HepG2 (cell line): Measurements from ENCODE around the gene BAHCC1. TPM values are rescaled to one million over a fixed set of nuclear protein-coding genes. Genes with fewer than 3 reads are reported as not detected.
A peak's percentile ranks its signal among the peaks of the same experiment; 100 is the strongest.

ENCODE experiments used
- ATAC-seq: fragments of 200-7000 bp; cut with Tn5 transposase; 3 replicates; pipeline ENCODE4 v1.9.1; 2020; ENCODE audit warnings: mild to moderate bottlenecking, moderate library complexity
- BruUV-seq: library from RNA; stranded (reverse); fragments of 400-500 nt; replicated peaks from 2 replicates; lab custom pipeline; 2021; lab: Mats Ljungman, UMichigan
- CTCF ChIA-PET: fragments of 300-600 bp; formaldehyde crosslinking; extraction: SDS; loops from one replicate; lab custom pipeline; 2021; ENCODE audit warnings: low total read pairs, inconsistent platforms, low intra/inter-chr PET ratio; lab: Yijun Ruan, JAX
- POLR2A ChIA-PET: fragments of 350-600 bp; sonication (Branson Sonifier 250); formaldehyde crosslinking; loops from one replicate; lab custom pipeline; 2020; ENCODE audit warnings: antibody characterized with exemption, inconsistent platforms; lab: Yijun Ruan, JAX
- DNase-seq: peaks from one replicate; pipeline ENCODE4 v3.0.0-alpha.2; 2015; ENCODE audit warnings: low spot score
- FAIRE-seq: peaks from 3 replicates; lab custom pipeline; 2011; peaks lifted over from hg19 to GRCh38; lab: Jason Lieb, UNC
- H2AFZ ChIP-seq: one replicate; pipeline ENCODE4 v1.6.1; 2011; ENCODE audit warnings: low read length, inconsistent platforms
- H3K27ac ChIP-seq: fragments of 300-600 bp; 3 replicates; pipeline ENCODE4 v1.8.0; 2011; ENCODE audit warnings: mixed run types, mild to moderate bottlenecking, mixed read lengths, low read length, inconsistent platforms; ENCODE audit not compliant: insufficient read depth; ENCODE audit errors: extremely low read length
- H3K27me3 ChIP-seq, 2 experiments: fragments of 200-600 bp in 1 of 2; 2 replicates in 1 of 2; 3 replicates in 1 of 2; pipeline versions ENCODE4 v1.6.0 to v1.8.0; 2011; ENCODE audit warnings: low read length in 2 of 2, mild to moderate bottlenecking in 2 of 2, moderate library complexity in 2 of 2, inconsistent platforms in 1 of 2; ENCODE audit not compliant: insufficient read depth in 2 of 2, control insufficient read depth in 1 of 2
- H3K36me3 ChIP-seq, 2 experiments: fragments of 200-600 bp in 1 of 2; replicated peaks in 1 of 2; 2 replicates in 1 of 2; 3 replicates in 1 of 2; pipeline versions ENCODE4 v1.5.1 to v1.8.0; 2011; ENCODE audit warnings: low read length in 2 of 2, inconsistent platforms in 1 of 2; ENCODE audit not compliant: insufficient read depth in 2 of 2, control insufficient read depth in 1 of 2
- H3K4me1 ChIP-seq: 2 replicates; pipeline ENCODE4 v1.5.1; 2012; ENCODE audit warnings: low read length, inconsistent platforms; ENCODE audit not compliant: insufficient read depth
- H3K4me2 ChIP-seq: 2 replicates; pipeline ENCODE4 v1.6.0; 2011; ENCODE audit warnings: low read depth, low read length, inconsistent platforms
- H3K4me3 ChIP-seq, 3 experiments: fragments of 200-600 bp in 1 of 3; sonication (generic), shearing (Covaris generic) in 1 of 3; replicated peaks in 1 of 3; 2 replicates each; pipeline ENCODE4 v1.5.1; 2011 to 2016; ENCODE audit warnings: low read length in 3 of 3, inconsistent platforms in 2 of 3, low read depth in 2 of 3, mild to moderate bottlenecking in 2 of 3, control low read depth in 1 of 3, mixed read lengths in 1 of 3; ENCODE audit not compliant: insufficient read depth in 1 of 3
- H3K79me2 ChIP-seq: one replicate; pipeline ENCODE4 v1.6.1; 2011; ENCODE audit warnings: low read length, inconsistent platforms; ENCODE audit not compliant: insufficient read depth
- H3K9ac ChIP-seq: 2 replicates; pipeline ENCODE4 v1.6.0; 2011; ENCODE audit warnings: mild to moderate bottlenecking, low read depth, low read length, inconsistent platforms; ENCODE audit not compliant: insufficient read depth
- H3K9me3 ChIP-seq: 2 replicates; pipeline ENCODE4 v1.5.1; 2012; ENCODE audit warnings: mild to moderate bottlenecking, low read length
- H4K20me1 ChIP-seq: 2 replicates; pipeline ENCODE4 v1.6.0; 2011; ENCODE audit warnings: inconsistent platforms, mild to moderate bottlenecking, low read length, moderate library complexity; ENCODE audit not compliant: insufficient read depth
- CEBPB ChIP-seq: IDR thresholded peaks from 2 replicates; pipeline ENCODE4 v1.6.1; 2011; ENCODE audit warnings: low read depth, low read length, improper control_type of control experiment, borderline replicate concordance
- CTCF ChIP-seq: sonication (generic); formaldehyde crosslinking; IDR thresholded peaks from 2 replicates; pipeline ENCODE4 v1.5.0; 2020; ENCODE audit warnings: mild to moderate bottlenecking, missing genetic modification reagents, moderate library complexity
- NFYC ChIP-seq: IDR thresholded peaks from 2 replicates; pipeline ENCODE4 v1.6.1; 2016; ENCODE audit warnings: missing genetic modification reagents, missing compliant biosample characterization
- PBX2 ChIP-seq: IDR thresholded peaks from 2 replicates; pipeline ENCODE4 v1.6.1; 2016; ENCODE audit warnings: control low read depth
- STAG1 ChIP-seq: sonication (generic); formaldehyde crosslinking; IDR thresholded peaks from 2 replicates; pipeline ENCODE4 v1.4.0; 2020; ENCODE audit warnings: missing genetic modification reagents
- TRIM24 ChIP-seq: sonication (generic); formaldehyde crosslinking; IDR thresholded peaks from 2 replicates; pipeline ENCODE4 v1.8.0; 2022; ENCODE audit warnings: mild to moderate bottlenecking, missing genetic modification reagents
- ZBTB40 ChIP-seq, 2 experiments: fragments of 450-650 bp in 1 of 2; sonication (generic) in 1 of 2; formaldehyde crosslinking in 1 of 2; IDR thresholded peaks; 2 replicates each; pipeline versions ENCODE4 v1.6.1 to v1.8.0; 2016 to 2022; ENCODE audit warnings: antibody characterized with exemption in 1 of 2, mild to moderate bottlenecking in 1 of 2, missing genetic modification reagents in 1 of 2
- ZNF235 ChIP-seq: sonication (generic); formaldehyde crosslinking; IDR thresholded peaks from 2 replicates; pipeline ENCODE4 v1.8.1; 2023; ENCODE audit warnings: mild to moderate bottlenecking, missing genetic modification reagents, borderline replicate concordance
- ZNF552 ChIP-seq: sonication (generic); formaldehyde crosslinking; IDR thresholded peaks from 2 replicates; pipeline ENCODE4 v1.9.0; 2022; ENCODE audit warnings: missing genetic modification reagents, mild to moderate bottlenecking, borderline replicate concordance
- ZNF562 ChIP-seq: sonication (generic); formaldehyde crosslinking; IDR thresholded peaks from 2 replicates; pipeline ENCODE4 v1.8.0; 2022; ENCODE audit warnings: missing genetic modification reagents, borderline replicate concordance
- ZNF607 ChIP-seq: sonication (generic); formaldehyde crosslinking; IDR thresholded peaks from 2 replicates; pipeline ENCODE4 v1.5.1; 2020; ENCODE audit warnings: missing genetic modification reagents, mild to moderate bottlenecking, borderline replicate concordance
- ZNF746 ChIP-seq: sonication (generic); formaldehyde crosslinking; IDR thresholded peaks from 2 replicates; pipeline ENCODE4 v1.8.0; 2022; ENCODE audit warnings: mild to moderate bottlenecking, missing genetic modification reagents
- WGBS: methylation state at CpG from one replicate; pipeline ENCODE4 v1.1.6; 2017; ENCODE audit warnings: low lambda C conversion rate; 5-methylcytosine and 5-hydroxymethylcytosine counted together
- in situ Hi-C: cut with HindIII; loops from 2 replicates; pipeline ENCODE4 v1.10.0; 2017; ENCODE audit warnings: low pct_unique_long_range_greater_than_20kb; ENCODE audit not compliant: extremely low pct_ligation_motif_present
- intact Hi-C: fragments of 100-400 bp; cut with micrococcal nuclease; formaldehyde crosslinking; loops from one replicate; pipeline ENCODE4 v1.10.0; 2022; ENCODE audit not compliant: unreplicated experiment
- polyA plus RNA-seq, 8 experiments: library from polyadenylated mRNA; depleted of rRNA in 3 of 8; stranded (reverse) in 7 of 8; unstranded in 1 of 8; fragments of >200 nt; fragmentation: Illumina TruSeq in 4 of 8; extraction: Trizol in 4 of 8; gene quantifications; 2 replicates each; pipeline versions ENCODE4 v1.2.1 to v1.2.3, GENCODE V29; 2011 to 2016; ENCODE audit warnings: low read depth in 4 of 8, missing spikeins in 1 of 8, mixed read lengths in 1 of 8; ENCODE audit not compliant: insufficient read depth in 1 of 8
- total RNA-seq, 5 experiments: library from RNA; depleted of rRNA; stranded (reverse); fragments of >200 nt; fragmentation: Illumina TruSeq; extraction: Trizol; gene quantifications; 2 replicates each; pipeline ENCODE4 v1.2.3, GENCODE V29; 2016; ENCODE audit warnings: low read depth in 1 of 5

BAHCC1 gene
- total and polyA plus RNA-seq, 2 of the 13 experiments (the other 11 are each of a cell fraction or from before 2014, with no cell fraction given): 1.4 to 1.7 TPM

- no peak for FAIRE-seq
- no peak overlapping the region for H3K4me3 ChIP-seq
- H3K9me3 ChIP-seq: peaks cover 12% of the 10 kb centered on the region
- H3K27me3 ChIP-seq: no peaks in the 10 kb centered on the region
- CTCF ChIA-PET: interaction anchor here (1.0 kb wide), 1 partner anchor 138 kb away, joined by 3 read pairs; no protein-coding TSS in a partner anchor
- H3K4me1 ChIP-seq: no peaks in the 10 kb centered on the region
- TF ChIP-seq CTCF (CRISPR knock-in tag) (peak; percentile 49), ZNF607 (no peak), ZNF746 (CRISPR knock-in tag) (no peak), ZNF562 (CRISPR knock-in tag) (no peak), CEBPB (no peak), ZNF235 (CRISPR knock-in tag) (no peak), STAG1 (CRISPR knock-in tag) (peak; percentile 52), ZBTB40 (IDR thresholded peaks at IDR 0.05) (no peak), ZBTB40 (CRISPR knock-in tag; IDR thresholded peaks at IDR 0.05) (no peak), ZNF552 (no peak), PBX2 (no peak), NFYC (CRISPR knock-in tag) (no peak), TRIM24 (CRISPR knock-in tag) (no peak)
- no peak overlapping the region for H3K9ac ChIP-seq
- POLR2A ChIA-PET: no interaction called here
- BruUV-seq: no TSS peak
- no peaks in the 10 kb centered on the region for H4K20me1 ChIP-seq
- no peak overlapping the region for H3K4me2 ChIP-seq
- no peak for ATAC-seq
- intact Hi-C loops (no loop called here), in situ Hi-C loops (no loop called here)
- H3K36me3 ChIP-seq: no peaks in the 10 kb centered on the region
- no peak for DNase-seq
- H3K27ac ChIP-seq: no peak overlapping the region
- no peak overlapping the region for H2AFZ ChIP-seq
- H3K79me2 ChIP-seq: no peaks in the 10 kb centered on the region
- WGBS: 77% methylated on average over 15 of the region's 30 CpGs
Measured at GRCh38 chr17:81429821-81430551, 34.7 kb downstream of the BAHCC1 start.
